Testis (tissue), 3 donors: ENCODE measurements around the gene WDR18. TPM values are rescaled to one million over a fixed set of nuclear protein-coding genes. Genes with fewer than 3 reads are reported as not detected.

Source experiments
- DNase-seq: peaks from one replicate; pipeline ENCODE4 v3.0.0-alpha.2; 2019
- H3K27ac ChIP-seq, 2 donors: fragments of 200-600 bp; sonication (generic); one replicate each; pipeline ENCODE4 v1.5.1; 2019
- H3K27me3 ChIP-seq: fragments of 200-600 bp; sonication (generic); one replicate; pipeline ENCODE4 v1.5.1; 2019
- H3K36me3 ChIP-seq: fragments of 200-600 bp; sonication (generic); one replicate; pipeline ENCODE4 v1.5.1; 2017; ENCODE audit warnings: low read depth; ENCODE audit errors: missing control alignments
- H3K4me1 ChIP-seq: fragments of 200-600 bp; sonication (generic); one replicate; pipeline ENCODE4 v1.5.1; 2019
- H3K4me3 ChIP-seq, 2 donors: fragments of 200-600 bp; sonication (generic); one replicate each; pipeline ENCODE4 v1.5.1; 2017 to 2019
- H3K9me3 ChIP-seq: fragments of 200-600 bp; sonication (generic); one replicate; pipeline ENCODE4 v1.5.1; 2017
- CTCF ChIP-seq, 3 experiments: fragments of 450-650 bp in 2 of 3; fragments of 200-600 bp in 1 of 3; sonication (generic) in 1 of 3; IDR thresholded peaks; one replicate each; pipeline ENCODE4 v1.5.1; 2016 to 2019; ENCODE audit warnings: antibody characterized with exemption in 3 of 3, mild to moderate bottlenecking in 2 of 3, moderate library complexity in 1 of 3
- POLR2A ChIP-seq: fragments of 450-650 bp; IDR thresholded peaks from one replicate; pipeline ENCODE4 v1.6.1; 2017; ENCODE audit warnings: antibody characterized with exemption, mild to moderate bottlenecking, moderate library complexity
- WGBS, 2 donors: methylation state at CpG; one replicate each; pipeline ENCODE4 v1.1.5; 2018; 5-methylcytosine and 5-hydroxymethylcytosine counted together
- intact Hi-C: fragments of 100-400 bp; cut with DNase I; formaldehyde crosslinking; loops from one replicate; pipeline ENCODE4 v1.15.1; 2023; ENCODE audit warnings: low total_unique reads
- polyA plus RNA-seq: library from polyadenylated mRNA; stranded (reverse); fragments of 350-450 nt; fragmentation: Illumina TruSeq; extraction: RNeasy Lipid Tissue Mini Kit (QIAGEN cat#74804); gene quantifications from one replicate; pipeline ENCODE4 v1.2.3, GENCODE V29; 2014; ENCODE audit warnings: low read depth, low replicate concordance; ENCODE audit not compliant: insufficient read depth
- total RNA-seq, 2 donors: library from RNA; depleted of rRNA; stranded (reverse); fragments of >200 nt; gene quantifications; one replicate each; pipeline ENCODE4 v1.2.3, GENCODE V29; 2016

WDR18 gene
- total and polyA plus RNA-seq, 3 donors from 2014 or later: 38.7 to 108 (median 70.9) TPM

- WGBS, 2 donors: 91 to 96% methylated on average over 6 of the region's 6 CpGs
- Histone ChIP-seq H3K27ac (no peak overlapping the region), H3K36me3 (no peaks in the 10 kb centered on the region), H3K4me3 (no peak overlapping the region), H3K4me1 (no peaks in the 10 kb centered on the region), H3K9me3 (no peaks in the 10 kb centered on the region), H3K27me3 (no peaks in the 10 kb centered on the region)
- TF ChIP-seq POLR2A (no peak), CTCF (IDR thresholded peaks at IDR 0.05) (no peak)
- DNase-seq: no peak
- intact Hi-C loops: no loop called here
Measured at GRCh38 chr19:972281-972680, 11.9 kb upstream of the WDR18 start.

GRCh38 chr19:973726-974563 is 10.2 kb upstream of the WDR18 start:
- DNase-seq: no peak
- no peak overlapping the region for H3K4me3 ChIP-seq
- no peaks in the 10 kb centered on the region for H3K27me3 ChIP-seq
- TF ChIP-seq POLR2A (no peak), CTCF (IDR thresholded peaks at IDR 0.05) (no peak)
- 83 to 94% methylated on average over 18 to 29 of the region's 29 CpGs for WGBS, 2 donors
- H3K36me3 ChIP-seq: no peaks in the 10 kb centered on the region
- no peaks in the 10 kb centered on the region for H3K9me3 ChIP-seq
- intact Hi-C loops: no loop called here
- no peaks in the 10 kb centered on the region for H3K4me1 ChIP-seq
- no peak overlapping the region for H3K27ac ChIP-seq

- DNase-seq: no peak
- intact Hi-C loops: no loop called here
- no peaks in the 10 kb centered on the region for H3K4me1 ChIP-seq
- H3K4me3 ChIP-seq: no peak overlapping the region
- H3K36me3 ChIP-seq: no peaks in the 10 kb centered on the region
- TF ChIP-seq POLR2A: no peak
- TF ChIP-seq CTCF (IDR thresholded peaks at IDR 0.05): no peak
- H3K27me3 ChIP-seq: no peaks in the 10 kb centered on the region
- no peak overlapping the region for H3K27ac ChIP-seq
- 84 to 87% methylated on average over 13 to 37 of the region's 37 CpGs for WGBS, 2 donors
- no peaks in the 10 kb centered on the region for H3K9me3 ChIP-seq
Measured at GRCh38 chr19:974564-975257, 9.4 kb upstream of the WDR18 start.

GRCh38 chr19:976476-976875 is 7.7 kb upstream of the WDR18 start:
- Histone ChIP-seq H3K4me1 (no peaks in the 10 kb centered on the region), H3K27ac (no peak overlapping the region), H3K27me3 (no peaks in the 10 kb centered on the region), H3K36me3 (no peaks in the 10 kb centered on the region), H3K4me3 (no peak overlapping the region), H3K9me3 (no peaks in the 10 kb centered on the region)
- no peak for TF ChIP-seq POLR2A
- no peak for TF ChIP-seq CTCF (IDR thresholded peaks at IDR 0.05)
- DNase-seq: no peak
- intact Hi-C loops: no loop called here
- whole genome bisulfite sequencing, 2 donors: 80 to 82% methylated on average over 10 of the region's 10 CpGs
